HL-60 (cell line): ENCODE data around the gene CSH1.
"Not testable (repeated sequence)": the region's sequence is repeated elsewhere in the genome, so short reads cannot be mapped to it uniquely, and the experiment has no call there.

Experiments used
- GABPA ChIP-seq: IDR thresholded peaks from 2 replicates; pipeline ENCODE4 v1.6.1; 2012; ENCODE audit warnings: low read depth
- POLR2AphosphoS5 ChIP-seq: IDR thresholded peaks from 2 replicates; pipeline ENCODE4 v1.6.1; 2012; ENCODE audit warnings: low read depth
- TF ChIP-seq, protein P1 (sequence below): IDR thresholded peaks from one replicate; pipeline ENCODE4 v1.5.1; 2011; ENCODE audit warnings: low read length, control low read depth, inconsistent platforms; ENCODE audit not compliant: insufficient read depth

DNA sequence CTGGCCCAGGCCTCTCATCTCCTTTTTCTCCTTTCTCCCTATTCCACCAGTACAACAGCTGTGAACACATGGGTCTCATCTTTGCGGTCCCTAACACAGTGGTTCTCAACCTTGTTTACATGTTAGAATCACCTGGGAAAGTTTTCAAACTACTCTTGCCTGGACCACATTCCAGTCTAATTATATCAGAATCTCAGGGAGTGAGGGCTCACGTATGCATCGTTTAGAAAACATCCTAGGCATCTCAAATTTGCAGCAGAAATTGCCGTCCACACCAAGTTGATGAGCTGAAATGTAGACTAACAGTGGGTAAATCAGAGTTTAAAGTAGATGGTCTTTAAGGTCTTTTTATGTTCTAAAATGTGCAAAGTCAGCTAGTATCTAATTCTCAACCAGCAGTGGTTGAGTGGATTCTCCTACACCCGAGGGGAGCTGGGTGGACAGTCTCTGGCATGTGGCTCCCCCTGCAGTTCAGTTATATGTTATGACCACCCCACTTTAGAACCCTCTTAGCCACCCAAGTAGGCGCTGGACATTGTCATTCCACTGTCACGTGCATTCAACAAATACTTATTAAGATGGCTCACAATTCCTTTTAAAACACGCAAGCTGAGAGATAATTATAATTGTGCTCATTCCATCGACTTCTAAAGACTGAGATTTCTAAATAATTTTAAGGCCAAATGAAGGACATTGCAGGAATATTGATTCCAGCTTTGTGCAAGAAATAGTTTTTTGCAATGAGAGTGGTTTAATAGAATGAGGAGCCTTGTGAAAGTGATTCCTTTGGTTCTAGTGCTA lies 26.7 kb downstream of the CSH1 start:
- TF ChIP-seq, protein P1, sequence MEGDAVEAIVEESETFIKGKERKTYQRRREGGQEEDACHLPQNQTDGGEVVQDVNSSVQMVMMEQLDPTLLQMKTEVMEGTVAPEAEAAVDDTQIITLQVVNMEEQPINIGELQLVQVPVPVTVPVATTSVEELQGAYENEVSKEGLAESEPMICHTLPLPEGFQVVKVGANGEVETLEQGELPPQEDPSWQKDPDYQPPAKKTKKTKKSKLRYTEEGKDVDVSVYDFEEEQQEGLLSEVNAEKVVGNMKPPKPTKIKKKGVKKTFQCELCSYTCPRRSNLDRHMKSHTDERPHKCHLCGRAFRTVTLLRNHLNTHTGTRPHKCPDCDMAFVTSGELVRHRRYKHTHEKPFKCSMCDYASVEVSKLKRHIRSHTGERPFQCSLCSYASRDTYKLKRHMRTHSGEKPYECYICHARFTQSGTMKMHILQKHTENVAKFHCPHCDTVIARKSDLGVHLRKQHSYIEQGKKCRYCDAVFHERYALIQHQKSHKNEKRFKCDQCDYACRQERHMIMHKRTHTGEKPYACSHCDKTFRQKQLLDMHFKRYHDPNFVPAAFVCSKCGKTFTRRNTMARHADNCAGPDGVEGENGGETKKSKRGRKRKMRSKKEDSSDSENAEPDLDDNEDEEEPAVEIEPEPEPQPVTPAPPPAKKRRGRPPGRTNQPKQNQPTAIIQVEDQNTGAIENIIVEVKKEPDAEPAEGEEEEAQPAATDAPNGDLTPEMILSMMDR = not testable (repeated sequence)
- TF ChIP-seq GABPA, POLR2AphosphoS5: not testable (repeated sequence)
